GM11168 (cell line): ENCODE results near the gene GLIS1.

Experiments used
- in situ Hi-C: fragments of 300-500 bp; cut with MboI; formaldehyde crosslinking; loops from one replicate; pipeline ENCODE4 v1.12.0; 2022; ENCODE audit warnings: low sequenced_read_pairs; ENCODE audit not compliant: unreplicated experiment

The GLIS1 gene

DNA sequence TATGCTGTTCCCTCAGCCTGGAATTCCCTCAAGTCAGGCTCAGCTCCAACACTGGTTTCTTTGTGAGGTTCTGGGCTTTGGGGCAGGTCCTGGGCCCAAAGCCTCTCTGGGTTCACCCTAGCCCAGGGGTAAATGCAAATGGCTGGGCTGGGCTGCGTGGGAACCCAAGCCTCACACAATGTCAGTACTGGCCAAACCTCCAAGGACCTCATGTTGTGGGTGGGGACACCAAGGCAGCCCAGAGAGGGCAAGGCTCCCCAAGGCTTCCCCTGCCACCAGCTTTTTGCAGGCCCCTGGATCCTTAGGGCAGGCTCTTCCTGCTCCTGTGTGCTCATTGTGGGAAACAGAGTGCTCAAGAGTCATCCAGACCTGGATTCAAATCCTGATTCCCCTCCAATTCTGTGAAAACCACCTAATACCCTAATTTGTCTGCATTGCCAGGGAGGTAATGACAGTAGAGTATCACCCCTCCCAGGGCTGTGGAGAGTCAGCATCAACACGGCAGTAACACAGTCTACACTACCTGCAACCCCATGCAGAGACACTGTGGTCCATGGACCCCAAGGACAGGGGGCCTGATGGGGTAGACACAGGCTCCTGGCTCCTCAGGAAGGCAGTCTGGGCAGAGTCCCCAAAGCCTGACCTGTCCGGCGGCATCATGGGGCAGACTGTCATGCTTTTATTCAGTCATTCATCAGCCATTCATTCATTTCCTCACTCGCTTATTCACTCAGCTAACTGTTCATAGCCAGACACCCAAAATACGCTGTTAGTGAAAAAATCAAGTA, 194.0 kb downstream of the GLIS1 start:
- in situ Hi-C loops = no loop called here

DNA sequence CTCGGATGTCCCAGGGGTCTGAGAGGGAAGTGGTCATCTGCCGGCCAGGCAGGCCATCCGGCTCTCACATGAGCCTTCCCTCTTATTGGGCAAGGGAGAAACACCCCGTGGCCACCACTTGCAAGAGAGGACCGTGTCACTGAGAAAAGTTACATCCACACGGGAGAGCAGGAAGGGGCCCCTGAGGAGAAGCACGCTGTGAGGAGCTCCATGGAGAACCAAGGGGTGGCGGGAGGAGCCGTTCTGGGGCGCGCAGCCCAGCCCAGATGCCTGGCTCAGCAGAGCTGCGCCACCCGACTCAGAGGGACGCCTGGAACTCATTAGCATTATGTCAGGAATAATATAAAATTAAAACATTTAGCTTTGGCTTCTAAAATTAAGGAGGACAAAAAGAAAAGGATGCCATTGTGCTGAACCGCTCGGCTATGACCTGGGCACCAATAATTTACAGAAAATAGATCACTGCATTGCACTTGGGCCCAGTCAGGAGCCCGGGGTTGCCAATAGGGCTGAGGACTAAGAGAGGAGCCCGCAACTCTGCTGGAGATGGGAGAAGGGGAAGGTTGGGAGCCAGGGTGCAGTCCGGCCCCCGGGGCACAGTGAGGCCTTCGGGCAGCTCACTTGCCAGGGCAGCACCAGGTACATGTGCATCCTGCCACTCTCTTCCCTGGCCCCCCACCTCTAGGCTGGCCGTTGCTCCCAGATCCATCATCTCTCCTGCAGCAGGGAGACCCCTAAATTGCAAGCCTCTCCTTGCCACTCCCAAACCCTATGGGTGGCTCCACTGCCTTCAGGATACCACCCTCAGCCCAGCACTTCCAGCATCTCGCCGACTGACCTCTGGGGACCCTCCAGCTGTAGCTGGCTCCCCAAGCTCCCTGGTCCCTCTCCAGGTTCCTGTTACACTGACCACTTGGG, 194.9 kb downstream of the GLIS1 start:
- in situ Hi-C loops = no loop called here

- in situ Hi-C loops = no loop called here
These were observed 195.7 kb downstream of the GLIS1 start for GRCh38 chr1:53543130-53543777.

- in situ Hi-C loops = no loop called here
These were observed 196.4 kb downstream of the GLIS1 start for GRCh38 chr1:53542551-53542950.

DNA sequence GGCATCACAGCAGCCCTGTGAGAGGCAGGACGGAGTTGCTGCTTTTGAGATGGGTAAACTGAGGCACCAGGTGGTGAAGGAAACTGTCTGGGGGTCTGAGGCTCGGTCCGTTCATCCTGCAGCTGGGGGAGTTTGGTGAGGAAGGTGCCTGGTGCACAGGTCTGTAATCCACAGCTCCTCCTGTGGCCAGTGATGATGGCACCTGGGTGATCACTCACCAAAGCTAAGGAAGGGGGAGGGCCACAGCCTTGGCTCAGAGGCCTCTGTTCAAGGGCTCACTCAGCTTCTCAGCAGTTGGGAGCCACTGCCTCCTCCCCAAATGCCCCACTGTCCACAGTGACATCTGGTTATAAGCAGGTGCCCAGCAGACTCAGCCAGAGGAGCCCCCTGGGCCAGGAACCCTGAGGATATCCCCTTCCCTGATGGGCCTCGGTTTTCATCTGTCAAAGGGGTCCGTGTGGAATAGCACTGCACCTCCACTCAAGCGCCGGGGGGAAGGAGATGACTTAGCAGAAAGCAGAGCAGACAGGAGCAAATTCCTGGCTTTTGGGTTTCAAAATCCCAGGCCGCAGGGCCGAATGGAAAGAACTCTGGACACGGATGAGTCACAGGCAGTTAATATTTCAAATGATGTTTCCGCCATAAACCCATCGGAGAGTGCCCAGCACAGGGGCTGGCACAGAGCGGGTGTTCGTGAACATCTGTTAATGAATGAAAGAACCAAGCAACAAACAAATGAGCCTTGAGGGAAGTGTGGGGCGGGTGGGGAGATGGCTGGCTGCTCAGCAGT, 197.0 kb downstream of the GLIS1 start:
- in situ Hi-C loops = no loop called here

- in situ Hi-C loops = no loop called here
These were observed 197.7 kb downstream of the GLIS1 start for GRCh38 chr1:53541263-53541625.

DNA sequence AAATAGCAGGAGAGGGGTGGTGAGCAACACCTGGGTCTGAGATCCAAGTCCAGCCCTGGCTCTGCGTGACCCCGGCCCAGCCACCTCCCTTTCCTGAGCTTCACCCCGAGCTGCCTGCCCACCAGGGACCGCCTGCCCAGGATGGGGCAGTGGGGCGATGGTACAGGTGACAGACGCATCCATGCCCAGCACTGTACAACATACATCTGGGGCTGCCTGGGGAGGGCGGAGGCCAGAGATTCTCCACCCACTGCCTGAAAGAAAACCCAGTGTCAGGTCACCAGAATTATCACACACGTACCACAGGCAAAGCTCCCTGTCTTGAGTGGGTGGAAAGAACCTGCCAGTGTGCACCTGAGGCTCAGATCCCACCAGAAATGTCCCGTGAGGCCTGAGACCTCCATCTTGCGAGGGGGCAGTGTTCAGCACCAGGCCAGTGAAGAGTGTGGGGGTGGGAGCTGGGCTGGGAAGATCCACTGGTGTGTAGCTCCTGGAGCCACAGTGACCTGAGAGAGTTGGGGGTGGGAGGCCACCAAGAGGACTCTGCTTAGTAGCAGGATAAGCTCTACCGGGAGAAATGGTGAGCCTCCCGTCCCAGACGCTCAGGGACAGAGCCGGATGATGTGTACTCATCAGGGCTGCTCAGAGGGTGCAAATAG, 198.2 kb downstream of the GLIS1 start:
- in situ Hi-C loops = no loop called here

GRCh38 chr1:53539711-53540603, 199.0 kb downstream of the GLIS1 start:
- in situ Hi-C loops = no loop called here

- in situ Hi-C loops = no loop called here
These were observed 199.7 kb downstream of the GLIS1 start for GRCh38 chr1:53539226-53539625.

DNA sequence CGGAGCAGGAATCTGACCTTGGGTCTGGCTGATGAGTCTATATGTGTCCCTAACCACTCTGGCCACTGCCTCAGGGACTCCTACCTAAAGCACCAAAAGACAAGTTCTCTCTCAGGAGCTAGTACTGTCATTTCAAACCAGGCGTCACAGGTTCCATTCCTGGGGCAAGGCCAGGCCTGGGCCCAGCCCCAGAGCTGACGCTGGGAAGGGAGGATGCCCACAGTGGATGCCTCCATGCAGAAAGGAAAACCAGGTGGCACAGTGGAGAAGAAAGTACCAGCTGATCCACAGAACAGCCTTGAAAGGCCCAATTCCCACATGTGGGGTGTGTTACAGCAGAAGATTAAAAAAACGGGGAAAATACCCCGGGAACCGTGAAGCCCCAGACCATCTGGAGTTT, 202.4 kb downstream of the GLIS1 start:
- in situ Hi-C loops = no loop called here

- in situ Hi-C loops = no loop called here
These were observed 203.1 kb downstream of the GLIS1 start for GRCh38 chr1:53535846-53536245.

GRCh38 chr1:53535226-53535625, 203.7 kb downstream of the GLIS1 start:
- in situ Hi-C loops = no loop called here

- in situ Hi-C loops = no loop called here
These were observed 206.1 kb downstream of the GLIS1 start for GRCh38 chr1:53532912-53533311.

GRCh38 chr1:53532377-53532776, 206.6 kb downstream of the GLIS1 start:
- in situ Hi-C loops = no loop called here

GRCh38 chr1:53530550-53530949, 208.4 kb downstream of the GLIS1 start:
- in situ Hi-C loops = no loop called here

- in situ Hi-C loops = no loop called here
These were observed 209.4 kb downstream of the GLIS1 start for GRCh38 chr1:53529555-53529954.

DNA sequence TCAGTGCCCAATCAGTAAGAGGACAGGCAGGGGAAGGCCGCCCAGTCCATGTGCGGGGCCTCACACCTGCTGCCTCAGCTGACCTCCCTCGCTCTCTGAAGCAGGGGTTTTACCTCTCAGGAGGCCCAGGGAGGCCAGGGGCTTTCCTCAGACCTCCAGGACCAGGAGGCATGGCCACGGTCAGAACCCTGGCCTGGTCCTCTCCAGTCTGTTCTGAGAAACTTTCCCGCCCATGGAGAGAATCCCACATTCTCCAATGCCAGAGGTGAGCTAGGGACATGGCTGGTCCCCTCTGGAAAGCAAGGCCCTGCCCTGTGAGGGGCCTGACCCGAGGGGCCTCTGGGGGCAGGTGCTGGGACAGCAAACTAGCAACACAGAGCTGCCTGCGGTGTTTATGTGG, 211.6 kb downstream of the GLIS1 start:
- in situ Hi-C loops = no loop called here

DNA sequence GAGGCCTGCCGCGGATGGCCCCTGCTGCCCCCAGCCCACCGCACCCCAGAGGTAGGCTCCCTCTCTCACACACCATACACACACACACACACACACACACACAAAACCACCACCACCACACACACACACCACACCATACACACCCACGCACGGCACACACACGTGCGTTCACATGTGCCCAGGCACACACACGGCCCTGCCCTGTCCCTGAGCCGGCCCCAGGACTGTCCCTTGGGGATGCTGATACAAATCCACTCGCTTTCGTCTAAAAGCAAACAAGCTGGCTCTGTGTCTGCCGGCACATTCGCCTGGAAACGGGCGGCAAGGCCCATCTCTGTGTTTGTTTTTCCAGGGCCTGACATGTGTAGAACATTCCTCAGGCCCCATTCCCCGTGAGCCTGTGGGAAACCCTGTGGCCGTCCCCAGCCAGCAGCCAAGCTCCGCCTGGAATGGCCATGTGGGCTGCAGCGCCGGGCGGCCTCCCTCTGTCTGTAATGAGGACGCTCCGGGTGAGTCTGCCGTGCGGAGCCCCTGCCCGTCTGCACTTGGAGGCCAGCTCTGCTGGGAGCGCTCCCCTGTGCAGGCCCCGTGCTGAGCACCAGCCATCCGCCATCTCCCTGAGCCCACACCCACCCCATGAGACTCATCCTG, 212.4 kb downstream of the GLIS1 start:
- in situ Hi-C loops = no loop called here
